COLO829 (cell line): ENCODE measurements around the gene UBE4B.
"Not testable (repeated sequence)": the region's sequence is repeated elsewhere in the genome, so short reads cannot be mapped to it uniquely, and the experiment has no call there.

Experiments used
- DNase-seq: peaks from one replicate; pipeline ENCODE4 v3.0.0; 2012; ENCODE audit warnings: low spot score

UBE4B gene

DNA sequence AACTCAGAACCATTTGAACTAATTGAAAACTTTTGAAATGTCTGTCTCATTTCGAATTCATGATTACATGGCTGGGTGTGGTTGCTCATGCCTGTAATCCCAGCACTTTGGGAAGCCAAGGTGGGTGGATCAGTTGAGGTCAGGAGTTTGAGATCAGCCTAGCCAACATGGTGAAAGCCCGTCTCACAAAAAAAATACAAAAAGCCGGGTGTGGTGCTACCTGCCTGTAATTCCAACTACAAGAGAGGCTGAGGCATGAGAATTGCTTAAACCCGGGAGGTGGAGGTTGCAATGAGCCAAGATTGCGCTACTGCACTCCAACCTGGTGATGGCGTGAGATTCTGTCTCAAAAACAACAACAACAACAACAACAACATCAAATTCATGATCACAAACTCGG, 40.6 kb downstream of the UBE4B start:
- not testable (repeated sequence) for DNase-seq

DNA sequence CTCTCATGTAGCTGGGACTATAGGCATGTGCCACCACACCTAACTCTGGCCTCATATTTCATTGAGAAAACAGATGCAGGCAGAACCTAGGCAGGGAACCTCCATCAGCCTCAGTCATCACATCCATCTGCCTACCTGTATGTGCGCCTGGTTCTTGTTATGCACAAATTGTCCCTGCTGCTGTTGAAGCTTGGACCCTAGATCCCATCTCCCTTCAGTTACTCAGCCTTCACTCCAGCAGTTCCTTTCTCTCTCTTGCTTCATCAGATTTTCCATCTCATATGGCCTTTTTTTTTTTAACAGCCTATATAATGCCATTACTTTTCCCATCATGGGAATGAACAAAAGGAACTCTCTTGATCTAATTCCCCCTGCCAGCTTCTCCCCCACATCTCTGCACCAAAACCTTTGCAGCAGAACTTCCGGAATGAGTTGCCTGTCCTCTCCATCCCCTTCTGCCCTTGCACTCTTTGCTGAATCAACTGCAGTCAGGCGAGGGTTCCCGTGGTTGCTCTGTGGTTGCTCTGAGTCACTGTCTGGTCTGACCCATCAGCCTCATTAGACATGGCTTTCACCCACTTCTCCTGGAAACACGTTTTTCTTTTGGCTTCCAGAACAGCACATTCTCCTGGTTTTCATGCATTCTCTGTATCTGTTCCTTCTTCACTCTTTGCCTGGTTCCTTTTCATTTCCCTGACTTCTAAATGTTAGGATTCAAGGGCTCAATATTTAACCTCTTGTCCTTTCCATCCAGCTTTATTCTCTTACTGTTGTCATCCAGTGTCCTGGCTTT, 41.5 kb downstream of the UBE4B start:
- DNase-seq, result peak; percentile 94

DNA sequence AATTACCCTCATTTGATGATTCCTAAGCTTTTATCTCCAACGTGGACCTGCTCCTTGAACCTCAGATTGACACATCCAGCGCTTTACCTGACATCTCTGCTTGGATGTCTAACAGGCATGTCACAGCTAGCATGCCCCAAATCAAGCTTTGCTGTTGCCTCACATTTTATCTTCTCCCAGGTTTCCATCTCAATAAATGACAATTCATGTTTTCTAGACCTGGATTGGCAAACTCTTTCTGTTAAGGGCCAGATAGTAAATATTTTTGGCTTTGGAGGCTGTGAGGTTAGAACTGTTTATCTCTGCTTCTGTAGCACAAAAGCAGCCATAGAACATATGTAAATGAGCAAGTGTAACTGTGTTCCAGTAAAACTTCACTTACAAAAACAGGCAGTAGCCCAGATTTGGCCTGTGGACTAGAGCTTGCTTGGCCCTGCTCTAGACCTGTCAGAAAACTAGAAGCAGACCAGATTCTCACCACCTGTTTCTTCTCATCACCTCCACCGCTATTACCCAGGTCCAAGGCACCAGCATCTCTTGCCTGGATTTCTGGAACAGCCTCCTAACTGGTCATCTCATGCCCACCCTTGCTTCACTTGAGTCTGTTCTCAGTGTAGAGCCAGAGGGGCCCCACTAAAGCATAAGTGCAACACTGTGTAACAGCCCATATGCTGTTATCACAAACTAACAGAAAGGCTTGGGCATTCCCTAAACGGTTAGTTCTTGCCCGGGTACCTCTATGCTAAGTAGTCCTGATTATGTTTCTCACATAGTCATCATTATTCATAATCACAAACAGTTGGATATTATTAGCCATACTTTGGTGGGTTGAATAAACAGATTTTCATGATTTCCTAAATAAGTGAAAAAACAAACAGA, 42.3 kb downstream of the UBE4B start:
- DNase-seq, result no peak

DNA sequence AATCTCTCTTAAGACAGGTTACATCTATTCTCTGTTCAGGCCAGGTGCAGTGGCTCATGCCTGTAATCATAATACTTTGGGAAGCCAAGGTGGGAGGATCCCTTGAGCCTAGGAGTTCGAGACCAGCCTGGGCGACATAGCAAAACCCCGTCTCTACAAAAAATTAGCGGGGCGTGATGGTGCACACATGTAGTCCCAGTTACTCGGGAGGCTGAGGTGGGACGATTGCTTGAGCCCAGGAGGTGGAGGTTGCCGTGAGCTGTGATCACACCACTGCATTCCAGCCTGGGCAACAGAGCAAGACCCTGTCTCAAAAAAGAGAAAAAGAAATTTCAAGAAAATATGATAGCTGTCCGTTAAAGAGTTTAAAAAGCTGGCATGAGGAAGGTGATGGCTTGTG, 43.0 kb downstream of the UBE4B start:
- no peak for DNase-seq

DNA sequence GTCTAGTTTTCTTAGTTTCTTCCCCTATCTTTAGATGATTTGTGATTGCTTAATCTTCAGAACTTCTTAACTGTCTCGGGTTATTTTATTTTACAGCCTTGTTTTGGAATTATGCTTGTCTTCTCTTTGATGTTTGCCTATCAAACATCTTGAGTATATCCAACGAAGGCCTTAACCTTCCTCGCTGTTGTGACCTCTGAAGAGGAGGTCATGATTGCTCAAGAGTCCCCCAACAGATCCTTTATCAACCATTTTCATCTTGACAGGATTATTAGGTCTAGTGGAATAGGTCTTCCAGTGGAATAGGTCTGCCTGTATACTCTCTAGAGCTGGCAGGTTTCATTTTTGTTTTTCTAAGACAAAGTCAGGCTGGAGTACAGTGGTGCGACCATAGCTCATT, 45.7 kb downstream of the UBE4B start:
- no peak for DNase-seq

DNA sequence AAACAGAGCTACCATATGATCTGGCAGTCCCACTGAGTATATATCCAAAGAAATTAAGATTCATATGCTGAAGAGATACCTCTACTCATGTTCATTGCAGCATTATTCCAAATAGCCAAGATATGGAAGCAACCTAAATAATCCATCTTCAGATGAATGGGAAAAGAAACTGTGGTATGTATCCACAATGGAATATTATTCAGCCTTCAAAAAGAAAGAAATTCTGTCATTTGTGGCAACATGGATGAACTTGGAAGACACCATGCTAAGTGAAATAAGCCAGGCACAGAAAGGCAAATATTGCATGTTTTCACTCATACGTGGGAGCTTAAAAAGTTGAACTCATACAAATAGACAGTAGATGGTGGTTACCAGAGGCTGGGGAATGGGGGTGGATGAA, 47.8 kb downstream of the UBE4B start:
- DNase-seq, result no peak

DNA sequence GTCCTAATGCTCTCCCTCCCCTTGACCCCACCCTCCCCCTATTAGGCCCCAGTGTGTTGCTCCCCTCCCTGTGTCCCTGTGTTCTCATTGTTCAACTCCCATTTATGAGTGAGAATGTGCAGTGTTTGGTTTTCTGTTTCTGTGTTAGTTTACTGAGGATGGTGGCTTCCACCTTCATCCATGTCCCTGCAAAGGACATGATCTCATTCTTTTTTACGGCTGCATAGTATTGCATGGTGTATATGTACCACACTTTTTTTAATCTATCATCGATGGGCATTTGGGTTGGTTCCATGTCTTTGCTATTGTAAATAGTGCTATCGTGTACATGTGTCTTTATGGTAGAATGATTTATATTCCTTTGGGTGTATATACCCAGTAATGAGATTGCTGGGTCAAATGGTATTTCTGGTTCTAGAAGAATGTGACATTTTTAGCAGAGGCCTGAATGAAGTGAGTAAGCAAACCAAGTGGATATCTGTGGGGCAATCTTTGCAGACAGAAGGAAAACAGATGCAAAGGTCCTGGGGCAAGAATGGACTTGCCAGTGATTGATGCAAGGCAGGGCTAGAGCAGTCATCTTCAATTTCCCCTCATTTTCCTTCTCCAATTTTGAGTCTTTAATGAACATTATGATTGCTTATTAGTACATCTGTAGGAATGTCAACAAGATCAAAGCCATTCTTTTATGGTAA, 50.2 kb downstream of the UBE4B start:
- no peak for DNase-seq

DNA sequence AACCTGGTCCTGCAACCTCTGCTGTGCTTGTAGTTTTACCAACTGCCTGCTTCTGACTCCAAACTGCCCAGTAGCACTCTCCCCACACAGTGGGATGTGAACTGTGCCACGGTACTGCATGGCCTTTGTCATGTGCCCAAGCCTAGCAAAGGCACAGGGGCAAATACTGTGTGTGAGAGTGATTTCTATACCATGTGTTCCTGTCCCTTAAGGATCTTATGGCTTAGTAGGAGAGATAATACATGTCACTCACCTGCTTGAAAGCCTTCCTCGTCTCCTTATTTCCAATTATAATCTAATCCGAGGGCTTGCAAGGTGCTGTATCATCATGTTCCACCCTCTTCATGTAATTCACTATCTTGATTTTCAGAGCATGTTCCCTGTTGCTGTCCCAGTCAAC, 51.3 kb downstream of the UBE4B start:
- DNase-seq, result no peak

DNA sequence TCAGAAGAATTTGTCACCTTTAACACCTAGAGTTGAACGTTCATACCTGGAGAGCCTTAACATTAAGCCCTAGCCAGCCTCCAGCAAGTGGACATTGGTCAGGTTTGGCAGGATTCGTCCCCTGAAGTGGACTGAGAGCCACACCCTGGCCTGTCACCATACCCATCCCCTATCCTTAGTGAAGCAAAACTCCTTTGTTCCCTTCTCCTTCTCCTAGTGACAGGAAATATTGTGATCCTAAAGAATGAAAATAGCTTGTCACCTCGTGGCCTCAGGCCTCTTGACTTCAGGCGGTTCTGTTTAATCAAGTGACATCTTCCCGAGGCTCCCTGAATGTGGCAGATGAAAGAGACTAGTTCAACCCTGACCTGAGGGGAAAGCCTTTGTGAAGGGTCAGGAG, 52.3 kb downstream of the UBE4B start:
- no peak for DNase-seq

DNA sequence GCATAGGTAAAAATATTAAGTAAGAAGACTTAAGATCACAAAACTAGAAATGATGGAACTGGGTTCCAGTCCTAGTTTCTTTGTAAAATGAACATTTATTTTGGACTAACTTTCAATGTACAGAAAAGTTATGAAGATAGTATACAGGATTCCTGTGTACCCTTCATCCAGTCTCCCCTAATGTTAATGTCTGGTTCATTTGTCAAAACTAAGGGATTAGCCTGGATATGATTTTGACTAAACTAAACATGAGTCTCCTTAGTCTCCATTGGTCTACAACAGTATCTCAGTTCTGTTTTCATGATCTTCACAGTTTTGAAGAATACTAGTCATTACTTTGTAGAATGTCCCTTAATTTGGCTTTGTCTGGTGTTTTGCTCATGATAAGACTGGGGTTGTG, 54.5 kb downstream of the UBE4B start:
- no peak for DNase-seq

DNA sequence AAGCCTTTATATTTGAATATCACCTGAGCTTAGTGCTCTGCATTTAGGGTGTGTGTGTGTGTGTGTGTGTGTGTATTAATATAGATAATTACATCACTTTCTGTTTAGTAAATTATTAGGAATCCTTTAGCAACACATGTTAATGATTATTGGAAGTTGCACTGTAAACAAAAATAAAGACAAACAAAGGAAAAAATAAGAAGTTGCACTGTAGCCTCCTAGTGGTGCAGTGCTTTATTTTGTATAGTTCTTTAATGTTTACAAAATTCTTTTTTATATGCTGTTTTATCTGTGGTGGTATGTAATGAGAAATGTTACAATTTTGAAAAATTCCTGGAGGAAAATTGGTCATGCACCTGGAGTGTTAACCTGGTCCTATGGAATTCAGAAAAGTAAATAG, 69.2 kb downstream of the UBE4B start:
- DNase-seq, result no peak

DNA sequence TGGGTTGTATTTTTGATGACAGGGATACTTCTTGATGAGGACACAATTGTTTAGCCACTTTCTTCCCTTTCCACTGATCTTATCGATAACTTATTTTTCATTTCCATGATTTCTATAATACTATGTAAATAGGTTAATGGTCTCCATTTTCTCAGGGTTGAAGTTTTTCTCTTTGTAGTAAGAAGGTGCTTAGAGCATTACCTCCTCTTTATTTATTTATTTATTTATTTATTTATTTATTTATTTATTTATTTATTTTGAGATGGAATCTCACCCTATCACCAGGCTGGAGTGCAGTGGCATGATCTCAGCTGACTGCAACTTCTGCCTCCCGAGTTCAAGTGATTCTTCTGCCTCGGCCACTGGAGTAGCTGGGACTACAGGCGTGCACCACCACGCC, 70.4 kb downstream of the UBE4B start:
- no peak for DNase-seq

DNA sequence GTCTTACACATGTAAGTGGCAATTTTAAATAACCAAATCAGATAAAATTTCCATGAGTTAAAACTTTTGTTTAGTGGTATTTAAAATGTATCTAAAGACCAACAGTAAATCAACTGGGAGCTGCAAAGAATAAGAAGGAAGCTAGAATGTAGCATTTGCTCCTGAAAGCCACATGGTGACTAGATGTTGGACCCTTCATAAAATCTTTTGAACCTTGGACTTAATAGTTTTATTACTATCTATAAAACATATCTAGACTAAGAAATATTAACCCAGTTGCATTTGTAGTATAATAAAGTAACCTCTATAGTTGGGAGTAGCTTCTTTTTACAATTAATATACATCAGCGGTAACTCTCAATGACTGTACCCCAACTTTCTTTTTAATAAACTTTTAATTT, 72.1 kb downstream of the UBE4B start:
- DNase-seq, result no peak

DNA sequence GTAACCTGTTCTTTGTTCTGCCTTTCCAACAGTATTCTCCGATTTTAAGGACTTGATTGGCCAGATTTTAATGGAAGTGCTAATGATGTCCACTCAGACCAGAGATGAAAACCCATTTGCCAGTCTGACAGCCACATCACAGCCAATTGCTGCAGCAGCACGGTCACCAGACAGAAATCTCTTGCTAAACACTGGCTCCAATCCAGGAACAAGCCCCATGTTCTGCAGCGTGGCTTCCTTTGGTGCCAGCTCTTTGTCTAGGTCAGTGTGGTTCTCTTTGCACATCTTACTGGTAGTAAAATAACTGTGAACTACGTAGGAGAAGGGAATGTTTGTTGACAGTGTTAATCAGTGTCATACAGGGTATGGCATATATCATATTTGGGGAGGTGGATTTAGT, 72.7 kb downstream of the UBE4B start:
- no peak for DNase-seq

DNA sequence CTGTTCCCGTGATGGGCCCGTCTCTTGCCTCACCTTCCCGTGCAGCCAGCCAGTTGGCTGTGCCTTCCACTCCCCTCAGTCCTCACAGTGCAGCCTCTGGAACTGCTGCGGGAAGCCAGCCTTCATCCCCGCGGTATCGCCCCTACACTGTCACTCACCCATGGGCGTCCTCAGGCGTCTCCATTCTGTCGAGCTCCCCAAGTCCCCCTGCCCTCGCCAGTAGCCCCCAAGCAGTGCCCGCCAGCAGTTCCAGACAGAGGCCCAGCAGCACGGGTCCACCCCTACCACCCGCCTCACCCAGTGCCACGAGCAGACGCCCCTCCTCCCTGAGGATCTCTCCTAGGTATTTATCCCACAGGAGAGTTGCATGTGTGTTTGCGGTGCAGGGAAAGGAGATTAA, 73.5 kb downstream of the UBE4B start:
- DNase-seq, result no peak

DNA sequence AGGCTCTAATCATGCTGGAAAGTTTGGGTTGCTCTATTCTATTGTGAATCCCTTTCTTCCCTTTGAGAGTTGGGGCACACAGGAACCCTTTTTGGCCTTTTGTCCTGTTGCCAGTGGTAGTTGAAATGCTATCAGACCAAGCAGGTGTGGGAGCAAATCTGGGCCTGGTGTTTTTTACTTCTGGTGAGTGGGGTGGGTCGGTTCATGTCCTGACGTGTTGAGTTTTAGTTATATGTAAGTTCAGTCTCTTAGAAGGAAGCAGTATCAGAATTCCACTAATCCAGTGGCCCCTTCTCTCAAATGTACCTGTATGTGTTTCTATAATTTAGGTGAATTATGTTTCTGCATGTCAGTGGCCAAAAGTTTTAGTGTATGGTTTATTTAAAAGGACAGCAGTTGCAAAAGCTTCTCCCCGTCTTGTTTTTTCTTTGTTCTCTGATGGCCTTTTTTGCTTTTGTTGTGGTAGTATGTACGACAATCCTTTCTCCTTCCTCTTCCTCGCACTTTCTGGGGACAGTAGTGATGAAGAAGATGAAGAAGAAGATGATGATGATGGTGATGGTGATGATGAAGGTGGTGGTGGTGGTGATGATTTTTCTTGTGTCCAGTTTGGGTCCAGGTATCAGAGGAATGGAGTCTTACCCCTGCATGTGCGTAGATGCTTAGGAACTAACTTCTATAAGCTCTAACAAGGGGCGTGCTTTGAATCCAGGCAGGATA, 74.2 kb downstream of the UBE4B start:
- no peak for DNase-seq

DNA sequence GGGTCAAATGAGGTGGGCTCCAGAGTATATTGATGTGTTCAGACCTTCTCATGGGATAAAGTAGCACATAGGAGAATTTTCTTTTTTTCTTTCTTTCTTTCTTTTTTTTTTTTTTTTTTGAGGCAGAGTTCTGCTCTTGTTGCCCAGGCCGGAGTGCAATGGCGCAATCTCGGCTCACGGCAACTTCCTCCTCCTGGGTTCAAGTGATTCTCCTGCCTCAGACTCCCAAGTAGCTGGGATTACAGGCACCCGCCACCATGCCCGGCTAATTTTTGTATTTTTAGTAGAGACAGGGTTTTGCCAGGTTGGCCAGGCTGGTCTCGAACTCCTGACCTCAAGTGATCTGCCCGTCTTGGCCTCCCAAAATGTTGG, 74.7 kb downstream of the UBE4B start:
- DNase-seq, result not testable (repeated sequence)

DNA sequence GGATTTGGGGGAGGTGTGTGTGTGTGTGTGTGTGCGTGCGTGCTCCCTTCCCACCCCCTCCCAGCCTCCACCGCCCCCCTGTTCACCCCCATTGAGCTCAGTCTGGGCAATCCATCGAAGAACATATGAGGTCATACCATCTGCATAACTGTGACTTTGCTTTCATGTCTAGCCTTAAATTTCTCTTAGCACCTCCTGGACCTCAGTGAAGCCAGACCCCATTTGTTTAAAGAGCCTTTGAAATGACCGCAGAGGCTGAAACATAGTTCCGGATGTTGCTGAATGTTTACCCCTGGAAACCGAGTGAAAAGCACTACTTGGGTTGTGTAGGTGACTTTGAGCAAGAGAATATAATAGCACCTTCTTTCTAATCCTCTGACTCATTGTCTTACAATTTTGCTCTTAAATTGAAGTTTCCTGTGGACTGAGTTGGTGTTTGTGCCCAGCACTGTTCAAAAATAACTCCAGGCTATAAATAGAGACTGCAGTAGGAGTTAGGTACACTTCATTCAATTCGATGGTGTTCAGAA, 75.4 kb downstream of the UBE4B start:
- peak; percentile 65 for DNase-seq

DNA sequence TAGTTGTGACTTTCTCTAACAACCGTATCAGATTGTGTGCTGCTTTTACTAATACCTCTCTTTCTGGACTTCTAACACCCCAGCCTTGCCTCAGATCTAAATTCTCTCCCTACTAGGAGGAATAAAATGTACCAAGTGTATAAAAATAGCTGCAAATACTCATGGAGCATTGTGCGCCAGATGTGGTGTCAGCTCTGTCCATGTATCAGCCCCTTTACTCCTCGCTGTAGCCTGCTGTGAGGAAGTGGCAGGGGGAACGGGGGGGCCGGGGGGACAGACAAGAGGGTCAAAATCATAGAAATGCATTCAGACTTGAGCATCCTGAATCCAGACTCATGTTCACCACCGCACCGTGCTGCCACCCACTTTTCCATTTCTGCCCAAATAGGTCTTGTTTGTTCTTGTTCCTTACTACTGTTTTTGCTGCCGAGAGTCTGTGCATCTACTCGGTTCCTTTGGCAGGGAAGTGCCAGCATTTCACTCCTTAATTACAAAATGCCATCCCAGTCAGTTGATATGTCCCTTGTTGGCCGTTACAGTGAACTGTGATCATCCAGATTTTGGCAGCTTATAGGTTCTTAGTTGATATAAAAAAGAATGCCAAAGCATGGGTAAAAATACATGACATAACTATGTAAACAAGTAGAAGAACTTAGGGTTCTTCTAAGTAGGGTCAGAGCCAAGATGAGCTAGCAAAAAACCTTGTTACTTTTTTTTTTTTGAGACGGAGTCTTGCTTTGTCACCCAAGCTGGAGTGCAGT, 76.4 kb downstream of the UBE4B start:
- no peak for DNase-seq

DNA sequence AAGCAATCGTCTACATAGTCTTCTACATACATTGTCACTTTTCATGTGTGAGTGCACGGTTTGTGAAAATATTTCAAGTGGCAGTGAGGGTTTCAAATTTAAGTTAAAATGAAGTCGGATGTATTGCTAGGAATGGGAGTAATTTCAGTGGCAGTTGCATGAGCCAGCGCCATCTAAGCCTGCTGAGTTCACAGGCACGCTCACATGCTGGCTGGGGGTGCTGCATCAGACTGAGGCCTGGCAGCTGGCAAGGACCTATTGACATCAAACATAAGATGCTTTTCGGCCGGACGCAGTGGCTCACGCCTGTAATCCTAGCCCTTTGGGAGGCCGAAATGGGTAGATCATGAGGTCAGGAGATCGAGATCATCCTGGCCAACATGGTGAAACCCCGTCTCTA, 80.7 kb downstream of the UBE4B start:
- DNase-seq, result no peak

DNA sequence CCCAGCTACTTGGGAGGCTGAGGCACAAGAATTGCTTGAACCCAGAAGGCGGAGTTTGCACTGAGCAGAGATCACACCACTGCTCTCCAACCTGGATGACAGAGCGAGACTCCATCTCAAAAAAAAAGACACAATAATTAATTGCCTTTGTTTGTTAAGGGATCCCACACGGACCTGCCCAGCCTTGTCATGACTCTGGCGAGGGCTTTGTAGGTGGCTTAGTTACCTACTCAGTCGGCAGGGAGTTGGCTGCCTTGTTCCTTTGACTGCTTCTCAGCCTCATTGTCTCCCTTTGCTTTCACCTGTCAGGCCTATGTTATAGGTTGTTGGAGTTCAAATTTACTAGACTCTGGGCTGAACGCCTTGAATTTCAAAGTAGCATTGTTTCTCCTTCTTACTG, 82.0 kb downstream of the UBE4B start:
- no peak for DNase-seq
